IPS DF 4.7 (cell line): Measurements from ENCODE around the gene PRSS16.

Experiments
- DNase-seq: peaks from one replicate; pipeline ENCODE4 v3.0.0-alpha.2; 2013; ENCODE audit warnings: low spot score; ENCODE audit errors: extremely low read depth

The PRSS16 gene

DNA sequence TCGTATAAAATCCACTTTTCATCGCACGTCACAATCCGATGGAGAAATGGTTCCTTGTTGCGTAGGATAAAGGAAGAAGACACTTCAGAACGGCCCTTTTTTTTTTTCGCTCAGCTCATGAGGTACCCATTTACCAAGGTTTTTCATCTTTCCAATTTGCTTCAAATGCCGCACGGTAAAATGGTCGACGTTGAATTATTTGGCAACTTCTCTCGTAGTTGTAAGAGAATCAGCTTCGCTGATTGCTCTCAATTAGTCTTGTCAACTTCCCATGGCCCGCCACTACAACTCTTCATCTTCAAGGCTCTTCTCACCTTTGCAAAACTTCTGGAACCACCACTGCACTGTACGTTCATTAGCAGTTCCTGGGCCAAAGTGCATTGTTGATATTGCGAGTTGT, 35.8 kb downstream of the PRSS16 start:
- no peak for DNase-seq

DNA sequence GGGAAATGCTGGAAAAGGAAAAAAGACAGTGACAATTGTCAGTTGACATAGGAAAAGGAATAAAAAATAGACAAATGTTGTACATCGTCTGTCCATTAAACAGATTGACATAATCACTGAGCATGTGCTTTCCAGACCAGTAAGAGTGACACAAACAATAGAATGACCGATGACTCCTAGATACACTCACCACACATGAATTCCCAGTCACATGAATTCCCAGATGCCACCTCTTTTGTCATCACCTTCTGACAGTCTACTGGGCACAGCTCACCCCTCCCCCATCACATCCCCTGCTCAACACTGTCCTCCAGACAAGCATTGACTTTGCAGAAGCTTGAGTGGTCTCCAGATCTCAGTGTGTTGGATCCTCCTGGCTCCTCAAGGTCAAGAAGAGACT, 38.6 kb downstream of the PRSS16 start:
- DNase-seq: no peak

DNA sequence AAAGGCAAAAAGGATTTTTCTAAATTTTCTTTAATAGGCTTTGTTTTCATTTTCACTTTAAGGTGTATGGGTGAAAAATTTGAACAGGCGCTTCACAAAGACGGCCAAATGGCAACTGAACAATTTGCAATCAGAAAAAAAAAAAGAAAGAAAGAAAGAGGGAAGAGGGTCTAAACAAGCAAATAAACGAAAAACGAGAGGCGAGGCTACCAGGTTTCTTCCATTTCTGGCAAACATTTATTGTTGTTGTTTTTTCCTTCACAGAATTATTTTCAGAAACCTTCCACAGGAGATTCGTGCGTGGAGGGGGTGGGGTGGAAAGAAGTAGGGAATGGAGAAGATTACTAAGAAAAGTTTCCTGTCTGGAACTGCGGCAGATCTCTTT, 40.2 kb downstream of the PRSS16 start:
- no peak for DNase-seq

DNA sequence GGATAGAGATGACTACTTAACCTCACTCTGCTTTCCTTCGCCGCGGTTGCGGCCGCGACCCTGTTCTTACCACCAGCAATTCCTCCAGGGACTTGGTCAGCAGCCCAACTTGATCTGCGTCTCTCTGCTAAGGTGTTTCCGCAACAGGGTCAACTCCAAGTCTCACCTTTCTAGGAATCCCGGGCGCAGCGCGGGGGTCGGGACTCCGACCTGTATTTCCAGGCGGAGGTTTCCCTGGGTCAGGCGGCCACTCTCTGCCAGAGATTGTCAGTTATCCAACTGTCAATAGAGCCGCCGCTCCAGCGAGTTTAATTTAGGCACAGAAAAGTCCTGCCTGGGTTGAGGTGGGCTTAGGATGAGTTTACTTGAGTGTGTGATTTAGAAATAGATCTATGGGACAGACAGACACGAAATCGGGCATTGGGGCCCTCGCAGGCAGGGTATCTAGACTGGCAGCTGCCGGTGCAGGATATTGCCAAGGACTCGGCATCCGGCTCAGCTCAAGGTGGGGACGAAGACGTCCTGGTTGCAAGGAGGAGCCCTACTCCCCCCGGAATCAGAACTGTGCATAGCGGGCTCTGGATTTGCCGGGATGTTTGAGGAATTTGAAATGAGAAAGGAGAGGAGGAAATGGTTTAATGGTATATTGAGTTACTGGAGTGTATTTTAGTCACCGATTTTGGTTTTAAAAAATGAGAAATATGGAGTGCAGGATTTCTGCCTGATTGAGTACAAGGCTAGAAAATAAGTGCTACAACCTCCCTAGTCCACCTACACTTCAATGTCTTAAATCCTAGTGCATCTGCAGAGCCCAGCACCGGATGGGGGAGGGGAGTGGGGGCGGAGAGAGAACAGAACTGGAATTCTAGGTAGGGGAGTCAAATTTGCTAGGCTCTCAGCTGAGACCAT, 40.9 kb downstream of the PRSS16 start:
- DNase-seq: no peak

DNA sequence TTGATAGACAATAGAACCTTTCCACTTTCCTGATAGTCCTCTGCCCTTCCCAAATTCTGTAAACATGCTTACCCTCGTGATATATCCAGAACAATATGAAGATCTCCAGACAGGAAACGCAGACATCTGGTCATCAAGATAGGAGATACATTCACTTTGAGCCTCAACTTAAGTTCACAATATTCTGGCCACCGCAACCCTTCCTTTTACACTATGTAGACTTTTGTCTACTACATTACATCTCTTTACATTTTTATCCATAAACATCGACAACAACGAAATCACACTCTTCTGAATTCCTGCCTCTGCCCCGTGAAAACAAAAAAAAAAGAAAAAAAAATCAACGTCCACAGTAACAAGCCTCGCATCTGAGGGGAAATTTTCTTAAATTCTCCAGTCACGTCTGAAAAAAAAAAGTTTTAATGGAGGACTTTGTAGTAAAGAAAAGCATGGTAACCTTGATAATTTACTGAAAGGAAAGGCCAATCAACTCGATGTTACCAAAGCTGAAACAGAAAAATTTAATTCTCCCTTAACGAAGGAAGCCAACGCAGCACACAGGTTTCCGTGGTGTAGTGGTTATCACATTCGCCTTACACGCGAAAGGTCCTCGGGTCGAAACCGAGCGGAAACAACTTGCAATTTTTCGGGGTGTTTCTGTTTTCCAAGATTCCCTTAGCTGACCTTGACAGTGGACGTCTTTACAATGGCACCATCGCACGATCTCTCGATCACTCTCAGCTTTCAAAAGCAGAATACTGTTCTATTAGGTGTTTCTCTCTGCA, 42.8 kb downstream of the PRSS16 start:
- no peak for DNase-seq

DNA sequence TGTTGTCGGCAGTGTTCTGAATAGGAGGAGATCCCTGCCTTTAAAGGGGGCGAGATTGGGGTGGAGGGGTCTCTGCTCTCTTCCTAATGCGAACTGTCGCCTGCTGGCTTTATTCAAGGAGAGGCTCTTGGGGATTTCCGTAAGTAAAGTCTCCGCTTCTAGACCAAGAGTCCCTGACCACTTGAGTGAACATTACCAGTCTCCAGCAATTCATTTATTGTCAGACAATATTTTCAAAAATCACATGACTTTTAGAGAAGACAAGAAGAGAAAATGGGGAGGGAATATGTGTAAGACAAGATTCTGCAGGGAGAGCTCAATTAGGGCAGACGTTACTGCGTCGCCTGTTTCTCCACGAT, 43.3 kb downstream of the PRSS16 start:
- DNase-seq: no peak

DNA sequence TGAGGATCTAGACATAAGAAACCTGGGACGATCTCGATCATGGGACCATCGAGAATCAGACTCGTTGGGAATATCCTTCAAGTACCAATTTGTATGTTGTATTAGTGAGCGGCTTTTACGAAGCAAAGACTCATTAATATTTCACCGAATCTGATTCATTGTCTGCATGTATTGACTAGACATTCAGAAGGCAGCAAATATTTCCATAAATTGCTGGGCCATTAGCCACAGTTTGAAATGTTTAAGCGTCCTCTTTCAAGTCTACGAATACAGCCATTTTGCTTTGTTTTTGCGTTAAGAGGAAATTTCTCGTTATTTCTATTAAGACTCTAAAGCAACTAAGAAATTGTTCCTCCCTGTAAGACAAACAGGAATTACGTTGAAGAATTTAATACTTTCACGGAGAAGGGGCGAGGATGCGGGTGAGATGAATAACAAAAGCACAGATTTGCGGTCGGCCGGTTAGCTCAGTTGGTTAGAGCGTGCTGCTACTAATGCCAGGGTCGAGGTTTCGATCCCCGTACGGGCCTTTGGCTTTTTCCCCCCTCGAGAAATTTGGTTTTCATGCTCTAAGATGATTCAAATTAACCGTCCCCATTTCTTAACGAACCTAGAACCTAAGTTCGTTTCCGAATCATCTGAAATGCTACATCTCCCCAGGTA, 46.1 kb downstream of the PRSS16 start:
- no peak for DNase-seq

DNA sequence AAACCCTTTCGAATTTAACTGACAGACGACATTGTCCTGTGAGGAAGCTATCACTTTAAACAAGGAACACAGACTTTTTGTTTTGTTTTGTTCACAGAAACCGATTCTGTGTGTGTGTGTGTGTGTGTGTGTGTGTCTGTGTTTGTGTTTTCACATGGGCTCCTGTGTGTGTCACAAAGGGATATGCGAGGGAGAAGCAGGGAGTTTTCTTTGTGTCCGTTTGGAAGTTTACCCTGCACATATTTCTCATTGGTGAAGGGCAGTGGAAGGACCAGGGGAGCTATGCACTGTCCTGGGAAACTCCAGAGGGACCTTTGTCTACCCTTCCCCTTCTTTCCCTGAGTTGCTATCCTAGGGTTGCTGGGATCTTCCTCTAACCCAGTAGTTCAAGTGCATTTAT, 46.9 kb downstream of the PRSS16 start:
- no peak for DNase-seq

DNA sequence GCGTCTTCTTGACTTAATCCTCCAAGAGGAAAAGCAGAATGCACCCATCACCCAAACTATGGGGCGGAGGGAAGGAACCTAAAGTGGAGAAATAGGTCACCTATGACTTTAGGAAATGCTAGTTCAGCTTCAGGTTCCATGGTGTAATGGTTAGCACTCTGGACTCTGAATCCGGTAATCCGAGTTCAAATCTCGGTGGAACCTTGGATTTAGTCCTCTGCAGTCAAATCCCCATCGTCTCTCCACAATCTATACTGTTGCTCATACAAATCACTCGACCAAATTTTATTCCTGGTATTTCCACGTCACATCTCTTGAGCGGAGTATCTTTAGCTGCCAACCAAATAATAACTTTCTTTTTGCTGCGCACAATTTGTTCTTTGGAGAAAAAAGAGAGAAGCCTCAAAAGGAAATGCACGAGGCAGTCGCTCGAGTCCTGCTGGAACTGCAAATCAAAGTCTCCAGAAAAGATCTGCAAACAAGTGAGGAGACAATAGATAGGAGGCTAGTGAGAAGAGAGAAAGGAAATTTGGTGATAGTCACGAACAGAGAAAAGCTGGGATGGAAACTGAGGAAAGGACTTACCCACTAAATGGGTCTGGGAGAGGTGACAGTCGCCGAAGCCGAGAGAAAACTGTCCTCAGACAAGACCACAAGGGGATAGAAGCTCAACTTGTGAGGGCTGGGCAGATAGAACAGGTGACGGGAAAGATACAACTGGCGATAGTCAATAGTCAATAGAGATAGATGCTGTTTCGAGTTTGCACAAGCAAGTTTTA, 48.0 kb downstream of the PRSS16 start:
- DNase-seq: no peak

DNA sequence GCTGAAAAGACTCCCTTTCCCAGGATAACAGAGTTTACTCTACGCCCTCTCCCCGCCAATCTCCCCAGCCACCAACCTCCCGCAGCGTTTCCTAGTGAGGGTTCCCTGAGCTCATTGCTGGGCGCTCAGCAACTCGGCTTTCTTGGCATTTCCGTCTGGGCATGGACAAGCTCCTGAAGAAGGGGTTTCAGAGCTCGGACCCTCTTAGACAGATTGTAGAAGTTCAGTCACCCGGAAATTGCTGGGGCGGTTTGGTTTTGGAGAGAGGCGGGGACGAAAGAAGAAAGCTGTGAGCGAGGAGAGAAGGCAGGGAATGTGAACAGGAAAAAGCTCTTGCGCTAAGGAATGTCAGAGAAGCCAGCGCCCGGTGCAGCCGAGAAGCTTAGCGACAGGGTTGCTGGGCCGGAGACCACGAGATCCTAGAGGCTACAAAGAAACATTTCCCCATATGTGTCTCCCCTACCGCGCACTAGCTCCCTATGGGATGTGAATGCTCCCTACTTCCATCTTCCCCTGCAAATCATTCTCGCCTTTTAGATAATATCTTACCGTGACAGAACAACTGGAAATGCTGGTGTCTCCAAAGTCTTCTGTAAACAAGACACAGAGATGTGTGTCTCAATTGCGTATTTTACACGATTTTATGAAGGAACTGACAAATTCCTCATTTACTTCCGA, 48.7 kb downstream of the PRSS16 start:
- no peak for DNase-seq

DNA sequence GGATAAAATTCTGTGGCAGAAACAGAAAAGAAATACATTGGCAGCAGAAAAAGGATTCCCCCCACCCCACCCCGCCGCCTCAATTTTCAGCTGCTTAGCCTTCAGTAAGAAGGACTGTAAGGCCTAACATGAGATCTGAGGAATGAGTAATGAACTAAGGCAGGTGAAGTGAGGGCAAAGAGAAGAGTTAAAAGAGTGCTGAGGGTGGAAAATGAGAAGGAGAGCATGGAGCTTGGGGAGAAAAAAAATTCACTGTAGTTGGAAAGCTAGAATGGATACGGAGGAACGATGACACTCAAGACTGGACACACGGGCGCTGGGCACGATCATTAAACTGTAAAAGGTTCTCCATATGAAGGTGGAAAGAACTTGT, 50.0 kb downstream of the PRSS16 start:
- DNase-seq: no peak

DNA sequence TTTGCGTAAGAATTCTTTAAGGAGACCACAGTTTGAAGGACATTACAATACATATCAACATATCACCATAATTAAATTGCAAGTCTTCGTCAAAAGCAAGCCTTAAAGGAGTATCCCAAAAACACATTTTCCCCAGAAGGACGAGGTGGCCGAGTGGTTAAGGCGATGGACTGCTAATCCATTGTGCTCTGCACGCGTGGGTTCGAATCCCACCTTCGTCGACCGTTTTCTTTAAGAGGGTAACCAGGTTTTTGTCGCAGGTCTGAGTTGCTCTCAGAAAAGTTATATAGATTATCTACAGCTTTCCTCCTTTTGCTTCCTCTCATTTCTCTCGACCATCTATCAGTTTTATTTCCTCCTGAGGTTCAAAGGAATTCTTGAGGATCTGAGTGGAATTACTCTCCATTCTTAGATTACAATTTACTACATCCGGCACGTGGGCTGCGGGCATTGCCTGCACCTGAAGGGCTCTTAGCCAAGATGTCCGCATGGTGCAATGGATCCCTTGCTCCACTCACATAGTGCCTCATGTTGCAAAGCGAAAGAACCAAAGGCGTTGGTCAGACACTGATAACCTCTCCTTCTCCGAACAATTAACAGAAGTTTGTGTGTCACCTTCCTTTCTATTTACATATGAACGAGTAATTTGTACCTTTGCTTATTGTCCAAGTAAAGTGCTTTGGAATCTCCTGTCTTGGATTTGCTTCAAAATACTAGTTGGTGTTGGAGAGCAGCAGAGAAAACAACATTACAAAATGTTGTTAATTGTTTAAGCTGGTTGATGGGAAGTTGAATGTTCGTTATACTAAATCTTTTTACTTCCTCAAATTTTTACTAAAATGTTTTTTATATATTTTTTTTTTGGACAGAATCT, 50.6 kb downstream of the PRSS16 start:
- DNase-seq: no peak

DNA sequence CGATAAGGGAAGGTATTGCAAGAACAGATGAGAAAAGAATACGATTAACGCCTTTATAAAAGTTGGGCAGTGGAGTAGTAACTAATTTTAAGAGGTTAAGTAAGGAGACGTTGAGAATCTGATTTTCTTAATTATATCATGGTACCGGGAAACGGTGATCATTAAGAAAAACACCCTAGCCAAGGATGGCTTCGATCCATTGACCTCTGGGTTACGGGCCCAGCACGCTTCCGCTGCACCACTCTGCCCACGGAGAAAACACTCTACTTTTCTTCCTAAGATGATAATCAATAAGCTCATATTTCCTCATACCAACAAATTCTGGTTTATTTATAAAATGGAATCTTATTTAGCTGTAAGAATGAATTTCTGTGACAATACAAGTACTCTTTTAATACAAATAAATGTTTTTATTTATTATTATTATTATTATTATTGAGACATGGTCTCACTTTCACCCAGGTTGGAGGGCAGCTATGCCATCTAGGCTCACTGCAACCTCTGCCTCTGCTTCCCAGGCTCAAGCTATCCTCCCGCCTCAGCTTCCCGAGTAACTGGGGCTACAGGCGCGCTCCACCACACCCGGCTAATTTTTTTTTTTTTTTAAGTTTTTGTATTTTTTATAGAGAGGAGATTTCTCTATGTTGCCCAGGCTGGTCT, 56.2 kb downstream of the PRSS16 start:
- DNase-seq: no peak
